ENCODE results near the gene CDCP2.
A peak's percentile ranks its signal among the peaks of the same experiment; 100 is the strongest.

CDCP2 gene

DNA sequence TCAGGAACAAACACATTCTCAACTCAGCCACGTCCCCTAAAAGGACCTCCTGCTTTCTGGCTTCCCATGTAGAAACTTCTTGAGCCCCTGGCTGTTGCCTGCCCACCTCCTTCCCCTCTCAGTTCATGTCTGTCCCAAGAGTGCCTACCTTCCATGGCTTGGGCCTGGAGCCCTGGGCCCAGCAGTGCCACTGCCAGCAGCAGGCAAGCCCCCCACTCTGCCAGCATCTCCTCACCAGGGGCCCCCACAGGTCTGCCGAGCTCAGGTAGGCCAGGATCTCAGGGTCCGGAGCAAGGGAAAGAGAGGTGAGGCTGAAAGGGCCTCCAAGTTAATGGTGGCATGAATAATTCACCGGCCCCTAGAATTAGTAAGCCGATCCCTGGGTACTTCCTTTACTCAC, at the start of gene CDCP2:
CDCP2 (minus strand) TSS at position 305 of the 400 bp plus-strand sequence; CDS start at position 227, 78 bp downstream.
- no peak for FAIRE-seq

DNA sequence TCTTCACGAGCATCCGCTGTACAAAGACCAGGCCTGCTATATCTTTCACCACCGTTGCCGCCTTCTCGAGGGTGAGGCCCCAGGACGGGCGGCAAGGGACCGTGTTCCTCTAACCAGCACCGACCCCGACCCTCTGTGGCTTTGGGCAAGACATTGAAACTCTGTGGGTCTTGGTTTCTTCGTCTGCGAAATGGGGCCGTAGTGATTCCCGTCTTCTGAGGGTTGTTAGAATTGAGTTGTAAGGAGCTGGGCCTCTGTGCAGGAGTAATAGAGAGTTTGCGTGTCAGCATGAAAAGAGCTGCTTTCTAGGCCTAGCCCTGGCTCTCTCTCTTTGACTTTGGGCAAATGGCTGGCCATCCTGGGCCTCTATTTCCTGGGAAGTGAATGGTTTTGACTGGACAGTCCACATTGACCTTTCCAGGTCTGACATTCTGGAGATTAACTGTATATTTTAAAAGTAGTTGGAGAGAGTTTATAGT, 47.8 kb upstream of the CDCP2 start:
- no peak for FAIRE-seq

DNA sequence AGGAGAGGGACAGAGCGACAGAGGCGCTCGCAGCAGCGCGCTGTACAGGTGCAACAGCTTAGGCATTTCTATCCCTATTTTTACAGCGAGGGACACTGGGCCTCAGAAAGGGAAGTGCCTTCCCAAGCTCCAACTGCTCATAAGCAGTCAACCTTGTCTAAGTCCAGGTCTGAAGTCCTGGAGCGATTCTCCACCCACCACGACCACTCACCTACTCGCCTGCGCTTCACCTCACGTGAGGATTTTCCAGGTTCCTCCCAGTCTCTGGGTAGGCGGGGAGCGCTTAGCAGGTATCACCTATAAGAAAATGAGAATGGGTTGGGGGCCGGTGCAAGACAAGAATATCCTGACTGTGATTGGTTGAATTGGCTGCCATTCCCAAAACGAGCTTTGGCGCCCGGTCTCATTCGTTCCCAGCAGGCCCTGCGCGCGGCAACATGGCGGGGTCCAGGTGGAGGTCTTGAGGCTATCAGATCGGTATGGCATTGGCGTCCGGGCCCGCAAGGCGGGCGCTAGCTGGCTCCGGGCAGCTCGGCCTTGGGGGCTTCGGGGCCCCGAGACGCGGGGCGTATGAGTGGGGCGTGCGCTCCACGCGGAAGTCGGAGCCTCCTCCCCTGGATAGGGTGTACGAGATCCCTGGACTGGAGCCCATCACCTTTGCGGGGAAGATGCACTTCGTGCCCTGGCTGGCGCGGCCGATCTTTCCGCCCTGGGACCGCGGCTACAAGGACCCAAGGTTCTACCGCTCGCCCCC, 47.1 kb upstream of the CDCP2 start, which contains the start of the genes CYB5RL and MRPL37:
CYB5RL (minus strand) TSS at position 266 of the 754 bp plus-strand sequence. CDS start 4,414 bp downstream, outside the sequence.
MRPL37 (plus strand) TSS at position 403 of the 754 bp plus-strand sequence; CDS start at position 480, 77 bp downstream.
- FAIRE-seq: peak; percentile 88

DNA sequence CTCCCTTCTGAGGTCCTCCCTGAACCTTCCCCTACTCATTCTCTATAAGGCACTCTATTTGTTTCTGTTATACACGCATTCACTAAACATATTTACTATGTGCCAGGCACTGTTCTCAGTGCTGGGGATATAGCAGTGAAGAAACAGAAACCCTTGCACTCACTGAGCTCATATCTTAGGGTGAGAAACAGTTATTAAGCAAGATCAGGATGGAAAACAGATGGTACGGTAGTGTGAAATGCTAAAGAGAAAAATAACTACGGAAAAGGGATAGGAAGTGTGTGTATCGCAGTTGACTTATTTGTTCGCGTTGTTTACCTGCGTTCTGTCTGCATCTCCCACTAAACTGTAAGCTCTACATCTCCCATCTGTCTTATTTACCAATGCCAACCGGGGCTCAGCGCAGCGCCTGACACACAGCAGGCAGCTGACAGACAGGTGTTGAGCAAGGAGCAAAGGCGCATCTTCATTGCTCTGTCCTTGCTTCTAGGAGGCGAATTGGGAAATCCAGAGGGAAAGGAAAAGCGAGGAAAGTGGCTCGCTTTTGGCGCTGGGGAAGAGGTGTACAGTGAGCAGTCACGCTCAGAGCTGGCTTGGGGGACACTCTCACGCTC, 46.5 kb upstream of the CDCP2 start:
- FAIRE-seq: no peak

DNA sequence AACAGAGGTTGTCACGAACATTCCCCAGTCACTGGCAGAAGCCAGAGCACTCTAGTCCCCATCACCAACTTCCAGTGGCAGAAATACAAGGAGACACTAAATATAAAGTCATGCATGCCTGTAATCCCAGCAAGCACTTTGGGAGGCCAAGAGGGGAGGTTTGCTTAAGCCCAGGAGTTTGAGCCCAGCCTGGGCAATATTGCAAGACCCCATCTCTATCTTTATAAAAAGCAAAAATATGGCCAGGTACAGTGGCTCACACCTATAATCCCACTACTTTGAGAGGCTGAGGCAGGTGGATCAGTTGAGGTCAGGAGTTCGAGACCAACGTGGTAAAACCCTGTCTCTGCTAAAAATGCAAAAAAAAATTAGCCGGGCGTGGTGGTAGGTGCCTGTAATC, 40.7 kb upstream of the CDCP2 start:
- no peak for FAIRE-seq

DNA sequence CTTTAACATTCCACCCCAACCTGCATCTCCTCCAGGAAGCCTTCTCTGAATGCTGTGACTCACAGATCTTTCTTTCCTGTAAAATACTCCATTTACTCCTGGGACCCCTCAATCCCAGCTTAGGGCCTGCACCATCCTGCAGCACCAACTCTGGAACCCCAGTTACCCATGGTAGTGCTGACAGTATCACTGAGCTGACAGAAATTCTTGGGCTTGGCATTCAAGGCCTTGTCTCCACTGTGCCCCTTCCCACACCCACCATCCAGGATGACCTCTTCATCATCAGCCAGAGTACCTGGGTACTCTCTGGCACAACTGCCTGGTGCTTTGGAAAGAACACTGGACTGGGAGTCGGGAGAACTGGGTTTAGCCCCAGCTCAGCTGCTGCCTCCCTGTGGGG, 38.7 kb upstream of the CDCP2 start:
- no peak for FAIRE-seq

DNA sequence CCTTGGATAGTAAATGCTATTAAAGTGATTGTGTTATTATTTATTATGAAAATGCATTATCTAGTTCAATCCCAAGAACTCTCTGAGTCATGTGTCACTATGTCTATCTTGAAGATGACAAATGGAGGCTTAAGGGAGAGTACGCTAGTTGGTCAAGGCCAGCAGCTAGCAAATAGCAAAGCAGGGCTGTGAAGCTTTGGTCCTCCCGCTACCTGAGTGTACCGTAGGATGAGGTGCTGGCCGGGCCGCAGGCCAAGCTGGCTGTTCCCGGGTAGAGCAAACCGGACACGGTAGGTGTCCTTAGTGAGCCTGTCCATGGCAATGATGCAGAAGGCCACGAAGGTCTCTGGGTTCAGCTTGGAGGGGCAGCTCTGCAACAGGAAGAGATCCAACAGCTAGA, 37.7 kb upstream of the CDCP2 start:
- no peak for FAIRE-seq

DNA sequence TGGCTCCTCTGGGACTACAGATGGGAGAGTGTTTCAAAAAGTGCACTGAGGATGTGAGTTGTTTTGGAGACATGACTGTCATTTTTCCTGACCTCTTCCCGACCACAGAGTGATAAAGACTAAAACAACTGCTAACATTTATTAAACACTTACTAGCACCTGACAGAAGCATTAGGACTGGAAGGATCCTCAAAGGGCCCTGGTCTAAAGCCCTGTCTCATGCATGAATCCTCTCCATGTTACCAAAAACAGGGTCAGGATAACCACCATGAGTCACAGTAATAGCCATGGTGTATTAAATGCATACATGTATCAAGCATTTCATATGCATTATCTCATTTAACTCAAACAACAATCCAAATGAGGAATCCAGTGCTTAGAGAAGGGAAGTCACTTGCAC, 35.5 kb upstream of the CDCP2 start:
- no peak for FAIRE-seq

DNA sequence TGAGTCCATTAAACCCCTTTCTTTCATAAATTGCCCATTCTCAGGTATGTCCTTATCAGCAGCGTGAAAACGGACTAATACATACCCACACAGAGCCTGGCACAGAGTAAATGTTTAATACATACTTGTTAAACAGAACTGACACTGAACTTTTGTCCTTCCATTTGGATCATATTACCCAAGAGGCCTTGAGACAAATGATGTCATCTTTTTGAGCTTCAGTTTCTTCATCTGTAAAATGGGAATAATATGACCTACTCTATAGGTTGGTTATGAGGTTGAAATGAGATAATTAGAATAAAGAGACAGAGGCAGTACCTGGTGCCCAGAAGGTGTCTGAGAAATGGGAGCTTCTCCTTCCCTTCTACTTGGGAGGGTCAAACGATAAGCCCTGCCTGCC, 33.3 kb upstream of the CDCP2 start:
- FAIRE-seq: no peak

DNA sequence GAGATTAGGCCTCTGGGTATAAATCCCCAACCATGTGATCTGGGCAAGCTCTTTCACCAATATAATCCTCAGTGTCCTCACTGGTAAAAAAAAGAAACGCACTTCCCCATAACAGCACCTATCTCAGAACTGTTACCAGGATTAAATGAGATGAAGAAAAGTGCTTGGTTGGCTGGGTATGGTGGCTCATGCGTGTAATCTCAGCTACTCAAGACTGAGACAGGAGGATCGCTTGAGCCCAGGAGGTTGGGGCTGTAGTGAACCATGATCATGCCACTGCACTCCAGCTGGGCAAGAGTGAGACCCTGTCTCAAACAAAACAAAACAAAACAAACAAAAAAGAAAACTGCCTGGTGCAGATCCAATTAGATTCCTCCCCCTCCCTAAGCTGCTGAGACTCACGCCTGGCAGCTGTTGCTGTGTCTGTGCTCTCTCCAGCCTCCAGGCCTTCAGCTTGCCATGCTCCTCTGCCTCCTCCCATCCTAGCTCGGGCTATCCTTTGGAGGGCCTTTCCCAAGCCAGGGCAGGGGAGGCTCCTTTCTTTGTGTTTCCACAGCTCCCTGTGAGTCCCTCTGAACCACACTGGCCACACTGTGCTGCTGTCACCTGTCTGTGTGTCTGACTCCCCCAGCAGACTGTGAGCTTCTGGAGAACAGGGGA, 28.0 kb upstream of the CDCP2 start:
- no peak for FAIRE-seq

DNA sequence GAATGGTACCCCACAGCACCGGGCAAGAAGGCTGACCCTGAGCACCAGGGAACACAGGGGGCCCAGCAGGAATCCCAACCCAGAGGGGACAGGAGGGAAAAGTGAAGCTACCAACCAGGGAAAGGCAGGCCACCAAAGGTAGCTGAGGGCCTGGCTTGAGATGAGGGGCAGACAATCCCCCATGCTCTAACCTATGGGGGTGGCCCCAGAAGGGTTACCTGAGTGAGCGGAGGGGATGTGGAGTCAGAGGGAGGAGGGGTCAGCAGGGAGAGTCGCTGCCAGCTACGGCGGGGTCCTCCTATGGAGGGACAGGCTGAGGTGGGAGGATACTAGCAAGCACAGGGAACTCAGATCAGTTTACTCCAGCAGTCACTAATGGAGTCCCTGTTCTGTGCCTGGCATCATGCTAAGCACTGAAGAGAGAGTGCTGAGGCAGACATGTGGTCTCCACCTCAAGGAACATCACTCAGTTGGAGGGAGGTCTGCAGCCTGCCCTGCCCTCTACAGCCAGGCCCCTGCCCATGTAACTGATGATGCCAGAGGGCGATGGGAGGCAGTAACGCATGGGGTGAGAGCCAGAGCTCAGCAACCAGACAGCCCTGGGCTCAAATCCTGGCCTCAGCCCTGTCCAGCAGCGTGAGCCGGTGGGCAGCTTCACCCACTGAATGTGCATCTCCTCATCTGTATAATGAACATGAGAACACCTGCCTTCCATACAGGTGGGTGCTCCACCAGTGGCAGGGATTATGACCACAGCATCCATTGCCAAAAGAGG, 25.7 kb upstream of the CDCP2 start:
- FAIRE-seq: no peak

DNA sequence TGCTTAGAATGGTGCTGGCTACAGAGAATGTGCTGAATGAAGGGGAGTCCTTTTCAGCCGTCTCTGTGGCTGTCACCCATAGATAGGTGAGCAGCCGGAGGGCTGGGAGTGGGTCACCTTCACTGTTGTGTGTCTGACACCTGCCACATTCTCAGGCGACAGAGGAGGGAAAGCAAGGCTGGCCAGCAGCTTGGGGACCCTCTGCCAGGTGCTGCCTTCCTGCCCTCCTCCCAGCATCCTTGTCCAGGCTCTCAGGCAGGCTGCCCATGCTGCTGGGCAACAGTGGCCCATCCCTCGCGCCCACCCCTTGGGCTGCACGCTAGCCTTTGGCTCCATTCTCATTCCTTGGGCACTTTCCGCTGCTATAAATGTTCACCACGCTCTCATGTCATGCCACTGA, 24.9 kb upstream of the CDCP2 start:
- FAIRE-seq: no peak

DNA sequence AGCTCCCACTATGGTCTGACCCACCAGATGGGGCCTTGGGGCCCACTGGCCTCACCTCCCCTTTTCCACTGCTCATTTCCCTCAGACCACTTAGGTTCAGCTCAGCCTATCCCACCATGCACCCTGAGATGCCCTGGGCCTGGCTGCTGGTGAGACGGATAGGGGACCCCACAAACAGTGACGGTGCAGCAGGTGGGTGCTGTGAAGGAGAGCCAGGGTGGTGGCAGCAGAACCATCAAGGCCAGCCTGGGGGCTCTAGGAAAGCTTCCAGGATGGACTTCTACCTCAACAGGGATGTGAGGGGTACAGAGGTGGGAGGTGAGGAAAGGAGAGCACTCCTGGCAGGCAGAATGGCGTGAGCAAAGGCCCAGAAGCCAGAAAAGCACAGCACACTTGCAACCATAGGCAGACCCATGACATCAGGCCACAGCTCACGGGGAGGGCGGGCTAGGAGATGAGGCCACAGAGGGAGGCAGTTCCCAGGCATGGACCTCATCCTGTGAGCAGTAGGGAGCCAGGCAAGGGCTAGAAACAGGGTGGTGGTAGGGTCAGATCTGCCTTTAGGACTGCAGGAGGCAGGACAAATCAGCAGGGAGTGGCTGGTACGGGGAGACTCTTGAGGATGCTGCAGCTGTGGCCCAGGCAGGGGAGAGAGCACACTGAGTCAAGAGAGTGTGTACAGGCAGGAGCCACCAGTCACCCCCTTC, 24.0 kb upstream of the CDCP2 start:
- FAIRE-seq: no peak

DNA sequence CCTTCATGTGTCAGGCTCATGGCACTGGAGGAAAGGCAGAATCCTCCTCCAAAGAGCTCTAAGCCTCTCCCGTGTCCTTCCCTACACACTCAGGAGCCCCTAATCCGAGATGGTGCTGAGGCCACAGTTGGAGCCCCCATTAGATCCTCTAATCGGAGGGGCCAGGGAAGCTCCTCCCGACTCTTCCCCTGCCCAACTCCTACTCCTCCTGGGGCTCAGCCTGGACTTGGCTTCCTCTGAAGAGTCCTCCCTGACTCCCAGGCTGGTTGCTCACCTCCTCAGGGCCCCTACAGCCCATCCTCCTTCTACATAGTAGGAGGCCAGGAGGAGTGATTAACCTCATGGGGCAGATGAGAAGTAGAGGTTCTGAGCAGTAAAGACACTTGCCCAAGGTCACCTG, 21.3 kb upstream of the CDCP2 start:
- FAIRE-seq: no peak

DNA sequence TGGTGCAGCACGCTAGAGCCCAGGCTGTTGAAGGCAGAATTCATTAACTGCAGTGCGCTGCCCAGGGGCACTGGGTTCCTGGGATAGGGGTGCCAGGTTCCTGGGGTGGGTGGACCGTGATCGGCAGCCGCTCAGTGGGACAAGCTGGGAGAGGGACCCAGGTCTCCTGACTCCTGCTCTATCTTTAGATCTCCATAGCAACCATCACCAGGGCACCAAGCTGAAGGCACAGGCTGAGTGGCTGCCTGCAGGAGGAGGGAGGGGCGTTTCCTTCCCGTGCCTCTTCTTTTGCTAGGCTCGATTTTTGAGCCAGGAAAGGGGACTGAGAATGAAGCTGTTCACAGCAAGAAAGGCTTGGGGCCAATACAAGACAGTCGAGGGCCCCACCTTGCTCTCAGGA, 20.9 kb upstream of the CDCP2 start:
- FAIRE-seq: no peak

DNA sequence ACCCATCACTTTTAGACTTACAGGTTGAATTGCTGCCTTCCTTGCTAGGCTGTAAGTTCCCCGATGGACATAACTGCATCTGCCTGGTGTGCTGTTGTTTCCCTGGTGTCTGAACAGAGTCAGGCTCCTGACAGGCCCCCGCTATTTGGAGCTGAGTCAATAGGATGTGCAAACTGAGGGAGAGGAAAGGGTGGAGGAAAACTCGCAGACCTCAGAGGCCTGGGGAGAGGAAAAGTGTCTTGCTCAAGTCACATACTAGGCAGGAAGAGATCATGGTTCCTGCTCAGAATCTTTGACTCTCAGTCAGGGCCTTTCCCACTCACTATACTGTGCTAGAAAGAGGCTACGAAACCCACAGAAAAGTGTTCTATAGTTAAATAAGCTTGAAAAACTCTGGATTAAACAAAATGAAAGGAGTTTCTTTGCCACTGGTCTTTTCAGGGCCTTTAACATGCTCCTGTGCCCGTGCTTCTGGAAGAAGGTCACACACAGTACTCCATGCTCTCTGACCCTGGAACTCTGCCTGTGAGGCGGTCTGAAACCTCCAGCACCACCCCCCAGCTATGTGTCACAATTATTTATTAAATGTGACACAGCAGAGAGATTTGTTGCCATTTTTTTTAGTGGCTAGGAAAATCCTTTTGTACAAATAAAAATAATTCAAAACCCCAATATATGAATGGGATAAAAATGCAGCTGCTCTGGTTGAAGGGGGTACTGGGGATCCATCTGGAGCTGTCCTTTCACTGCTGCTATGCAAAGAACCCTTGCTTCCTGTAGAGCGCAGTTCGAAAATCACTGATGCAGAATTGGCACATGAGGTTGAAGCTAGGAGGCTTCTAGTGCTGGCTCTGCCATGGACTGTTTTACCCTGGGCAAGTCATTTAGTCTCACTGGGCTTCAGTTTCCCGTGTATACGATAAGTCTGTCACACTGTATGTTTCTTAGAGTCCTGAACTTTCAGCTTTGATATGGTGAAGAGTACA, 20.1 kb upstream of the CDCP2 start:
- no peak for FAIRE-seq

DNA sequence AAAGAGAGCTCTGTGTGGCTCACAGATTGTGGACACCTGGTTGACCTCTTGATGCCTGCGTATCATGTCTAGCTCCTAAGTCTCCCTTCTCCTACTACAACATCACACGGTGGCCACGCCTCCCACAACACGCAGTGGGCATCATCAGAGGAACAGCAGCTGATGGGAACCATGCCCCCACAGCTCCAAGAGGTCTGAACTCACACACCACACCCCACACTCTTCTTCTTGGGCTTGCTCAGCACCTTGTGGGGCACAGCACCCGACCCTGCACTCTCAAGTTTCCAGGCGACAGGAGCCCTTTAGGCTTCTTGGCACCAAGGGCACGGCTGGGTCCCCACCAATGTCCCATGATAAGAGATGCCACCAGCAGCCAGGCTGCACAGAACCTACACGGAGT, 18.8 kb upstream of the CDCP2 start:
- no peak for FAIRE-seq

DNA sequence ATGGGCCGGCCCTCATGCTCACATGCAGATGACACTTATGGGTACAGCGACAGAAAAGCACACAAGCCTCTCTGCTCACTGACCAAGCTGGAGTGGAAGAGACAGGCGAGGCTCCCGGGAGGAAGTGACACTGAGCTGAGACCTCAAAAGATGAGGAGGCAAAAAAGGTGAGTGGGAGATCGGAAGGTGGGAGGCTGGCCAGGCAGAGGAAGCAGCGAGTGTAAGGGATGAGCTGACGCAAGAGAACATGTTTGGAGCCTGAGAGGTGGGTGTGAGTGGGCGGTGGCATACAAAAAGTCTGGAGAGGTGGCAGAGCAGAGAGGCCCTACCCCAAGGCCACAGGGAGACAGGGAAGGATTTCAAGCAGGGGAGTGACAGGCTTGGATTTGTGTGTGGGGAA, 18.2 kb upstream of the CDCP2 start:
- FAIRE-seq: no peak

DNA sequence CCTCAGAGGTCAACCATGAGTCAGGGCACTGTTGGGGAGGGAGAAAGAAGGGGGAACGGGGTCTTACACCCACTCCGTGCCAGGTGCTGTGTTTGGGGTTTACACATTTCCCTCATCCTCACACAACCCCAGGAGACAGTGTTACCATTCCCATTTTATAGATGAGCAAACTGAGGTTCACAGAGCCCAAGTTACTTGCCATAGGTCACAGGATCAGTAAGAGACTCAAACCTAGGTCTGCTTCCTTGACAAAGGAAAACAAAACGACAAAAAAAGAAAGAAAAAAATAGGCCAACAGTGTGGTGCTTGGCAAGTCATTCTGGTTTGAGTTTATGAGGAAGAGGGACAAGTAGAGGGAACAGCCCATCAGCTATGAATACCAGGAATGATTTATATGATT, 16.3 kb upstream of the CDCP2 start:
- FAIRE-seq: no peak

DNA sequence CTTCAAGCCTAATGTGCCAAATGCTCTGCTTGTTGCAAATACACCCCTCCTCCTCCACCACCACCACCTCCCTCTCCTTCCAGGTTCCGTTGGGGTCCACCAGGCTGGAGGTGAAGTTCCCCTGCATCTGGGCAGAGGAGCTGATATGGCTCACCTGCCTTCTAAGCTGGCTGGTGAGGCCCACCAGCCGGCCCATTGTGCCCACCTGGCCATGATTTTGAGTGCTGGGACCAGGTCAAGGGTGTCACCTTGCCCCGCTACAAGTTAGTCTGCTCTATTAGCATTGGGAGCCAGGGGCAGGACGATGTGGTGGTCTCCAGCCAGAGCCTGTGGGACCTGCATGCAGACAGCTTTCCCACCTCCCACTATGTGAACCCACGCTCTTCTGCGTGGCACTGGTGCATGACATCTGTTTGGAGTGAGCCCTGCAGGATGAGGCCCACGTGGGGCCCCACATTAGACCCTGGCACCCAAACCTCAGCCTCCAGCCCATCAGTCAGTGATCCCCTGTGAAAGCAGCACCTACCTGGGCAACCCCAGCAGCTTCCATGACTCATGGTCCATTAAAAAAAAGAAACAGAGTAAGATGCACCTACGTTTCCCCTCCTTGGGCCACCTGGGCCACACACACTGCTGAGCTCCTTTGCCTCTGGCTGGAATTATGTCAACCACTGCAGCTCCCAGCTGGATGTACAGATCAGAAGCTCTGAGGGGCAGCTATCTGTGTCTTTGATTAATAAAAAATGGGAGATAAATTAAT, 15.6 kb upstream of the CDCP2 start:
- FAIRE-seq: no peak

Data from endometrium (tissue), 2 donors.